NCI-H1436 treated with DMSO at 0.1 percent for 48 hours (cell line): ENCODE data around the gene NRSN2.
"Not testable (repeated sequence)": the region's sequence is repeated elsewhere in the genome, so short reads cannot be mapped to it uniquely, and the experiment has no call there.

ENCODE experiments used
- DNase-seq: peaks from one replicate; lab custom pipeline; 2025; lab: John Stamatoyannopoulos, UW

The NRSN2 gene

DNA sequence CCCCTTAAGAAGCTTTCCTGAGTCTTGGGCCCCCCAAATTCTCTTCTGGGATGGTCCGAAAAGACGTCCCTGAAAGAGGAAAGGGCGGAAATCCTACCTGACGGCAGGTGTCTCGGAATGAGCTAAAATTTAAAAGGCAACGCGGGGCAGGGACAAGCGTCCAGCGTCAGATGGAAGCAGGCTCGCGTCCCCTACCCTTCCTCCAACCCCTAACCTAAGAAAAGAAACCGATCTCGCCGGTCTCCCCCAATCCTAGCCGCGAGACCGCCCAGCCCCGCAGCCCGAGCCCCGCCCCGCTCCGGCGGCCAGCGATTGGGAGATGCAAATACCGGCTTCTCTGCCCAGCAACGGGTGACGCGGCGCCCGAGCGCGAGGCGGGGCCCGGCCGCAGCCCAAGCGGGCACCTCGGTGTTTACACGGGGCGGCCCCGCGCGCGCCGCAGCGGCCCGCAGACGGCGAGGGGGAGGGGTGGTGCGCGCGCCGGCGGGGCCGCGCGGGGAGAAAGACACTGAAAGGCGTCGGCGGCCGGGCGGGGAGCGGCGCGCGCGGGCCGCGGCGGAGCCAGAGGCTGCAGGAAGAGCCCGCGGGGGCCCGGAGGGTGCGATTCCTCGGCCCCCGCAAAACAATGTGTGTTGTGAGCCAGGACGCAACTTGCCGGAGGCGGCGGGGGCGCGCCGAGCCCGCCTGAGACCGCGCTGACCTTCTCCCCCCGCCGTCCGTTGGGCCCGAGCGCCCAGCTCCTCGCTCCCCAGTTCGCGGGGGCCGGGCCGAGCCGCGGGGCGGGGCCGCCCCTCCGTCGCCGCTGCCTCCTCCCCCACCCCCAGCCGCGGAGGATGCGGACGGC lies 21.6 kb upstream of the NRSN2 start, which contains the start of gene SOX12:
TSS of gene SOX12 (plus strand) at position 508 of the 844 bp plus-strand sequence. CDS start 373 bp downstream, outside the sequence.
- DNase-seq = peak; percentile 77

DNA sequence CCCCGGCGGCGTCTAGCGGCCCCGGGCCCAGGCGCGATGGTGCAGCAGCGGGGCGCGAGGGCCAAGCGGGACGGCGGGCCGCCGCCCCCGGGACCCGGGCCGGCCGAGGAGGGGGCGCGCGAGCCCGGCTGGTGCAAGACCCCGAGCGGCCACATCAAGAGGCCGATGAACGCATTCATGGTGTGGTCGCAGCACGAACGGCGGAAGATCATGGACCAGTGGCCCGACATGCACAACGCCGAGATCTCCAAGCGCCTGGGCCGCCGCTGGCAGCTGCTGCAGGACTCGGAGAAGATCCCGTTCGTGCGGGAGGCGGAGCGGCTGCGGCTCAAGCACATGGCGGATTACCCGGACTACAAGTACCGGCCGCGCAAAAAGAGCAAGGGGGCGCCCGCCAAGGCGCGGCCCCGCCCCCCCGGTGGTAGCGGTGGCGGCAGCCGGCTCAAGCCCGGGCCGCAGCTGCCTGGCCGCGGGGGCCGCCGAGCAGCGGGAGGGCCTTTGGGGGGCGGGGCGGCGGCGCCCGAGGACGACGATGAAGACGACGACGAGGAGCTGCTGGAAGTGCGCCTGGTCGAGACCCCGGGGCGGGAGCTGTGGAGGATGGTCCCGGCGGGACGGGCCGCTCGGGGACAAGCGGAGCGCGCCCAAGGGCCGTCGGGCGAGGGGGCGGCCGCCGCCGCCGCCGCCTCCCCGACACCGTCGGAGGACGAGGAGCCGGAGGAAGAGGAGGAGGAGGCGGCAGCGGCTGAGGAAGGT lies 20.8 kb upstream of the NRSN2 start:
- no peak for DNase-seq

DNA sequence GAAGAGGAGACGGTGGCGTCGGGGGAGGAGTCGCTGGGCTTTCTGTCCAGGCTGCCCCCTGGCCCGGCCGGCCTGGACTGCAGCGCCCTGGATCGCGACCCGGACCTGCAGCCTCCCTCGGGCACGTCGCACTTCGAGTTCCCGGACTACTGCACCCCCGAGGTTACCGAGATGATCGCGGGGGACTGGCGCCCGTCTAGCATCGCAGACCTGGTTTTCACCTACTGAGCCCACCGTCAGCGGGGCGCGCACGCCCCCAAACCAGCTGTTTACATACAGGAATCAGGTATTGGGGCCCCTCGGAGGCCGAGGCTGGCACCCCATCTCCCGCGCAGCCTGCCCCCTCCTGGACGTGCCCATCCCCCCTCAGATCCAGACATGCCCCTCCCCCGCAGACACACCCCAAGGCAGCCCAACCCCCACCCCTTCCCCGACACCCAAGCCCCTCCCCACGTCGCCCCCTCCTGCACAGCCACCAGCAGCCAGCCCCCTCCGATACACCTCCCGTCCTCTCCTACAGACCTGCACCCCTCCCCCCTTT lies 20.2 kb upstream of the NRSN2 start:
- no peak for DNase-seq

GRCh38 chr20:327186-328026 lies 19.5 kb upstream of the NRSN2 start:
- peak; percentile 59 for DNase-seq

- DNase-seq = no peak
Observed at GRCh38 chr20:328027-328974, 18.6 kb upstream of the NRSN2 start.

GRCh38 chr20:328975-329695 lies 17.8 kb upstream of the NRSN2 start:
- DNase-seq = no peak

GRCh38 chr20:329851-330232 lies 17.1 kb upstream of the NRSN2 start:
- no peak for DNase-seq

DNA sequence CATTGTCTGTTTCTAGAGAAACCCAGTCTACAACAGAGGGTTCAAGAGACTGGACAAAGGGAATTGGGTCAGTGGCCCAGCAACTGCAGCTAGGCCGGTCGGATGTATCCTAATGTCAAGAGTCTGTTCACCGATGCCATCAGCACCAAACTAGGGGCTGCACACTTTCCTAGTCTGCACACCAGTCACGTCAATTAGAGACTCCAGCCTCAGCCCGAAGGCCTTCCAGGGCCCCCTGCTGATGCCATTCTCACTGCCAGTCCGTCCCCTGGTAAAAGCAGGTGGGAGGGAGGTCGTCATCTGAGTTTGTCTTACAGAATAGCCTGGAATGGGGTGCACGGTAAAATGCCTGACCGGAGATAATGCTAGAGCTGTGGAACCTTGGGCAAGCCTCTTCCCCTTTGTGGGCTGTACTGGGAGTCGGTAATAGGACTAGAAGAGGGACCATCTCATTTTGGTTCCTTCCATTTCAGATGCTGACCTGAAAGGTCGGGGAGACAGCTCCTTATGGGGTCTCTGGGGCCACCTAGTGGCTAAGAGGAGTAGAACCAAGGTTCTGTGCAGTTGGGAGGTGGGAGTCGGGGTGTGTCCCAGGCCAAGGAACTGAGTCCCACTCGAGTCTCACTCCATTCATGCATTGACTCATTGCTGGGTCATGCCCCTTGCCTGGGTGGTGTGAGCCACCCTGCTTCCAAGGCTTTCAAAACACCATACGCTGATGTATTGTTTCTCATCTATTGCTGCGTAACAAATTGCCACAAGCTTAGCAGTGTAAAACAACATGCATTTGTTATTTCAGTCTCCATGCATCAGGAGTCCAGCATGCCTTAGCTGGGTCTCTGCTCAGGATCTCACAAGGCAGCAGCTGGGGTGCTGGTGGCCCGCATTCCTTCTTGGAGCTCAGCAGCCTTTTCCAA lies 16.4 kb upstream of the NRSN2 start:
- DNase-seq = peak; percentile 36

DNA sequence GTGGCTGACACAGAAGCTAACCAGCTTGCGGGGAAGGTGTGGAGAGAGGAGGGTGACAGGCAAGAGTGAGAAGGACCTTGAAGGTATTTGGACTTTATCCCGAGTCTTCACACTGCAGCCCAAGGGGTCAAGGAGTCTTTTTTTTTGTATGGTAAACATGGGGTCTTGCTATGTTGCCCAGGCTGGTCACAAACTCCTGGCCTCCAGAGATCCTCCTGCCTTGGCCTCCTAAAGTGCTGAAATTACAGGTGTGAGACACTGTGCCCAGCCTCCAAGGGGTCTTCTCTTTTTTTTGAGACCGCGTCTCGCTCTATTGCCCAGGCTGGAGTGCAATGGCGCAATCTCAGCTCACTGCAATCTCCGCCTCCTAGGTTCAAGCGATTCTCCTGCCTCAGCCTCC lies 12.3 kb upstream of the NRSN2 start:
- DNase-seq = no peak

GRCh38 chr20:336040-336439 lies 10.9 kb upstream of the NRSN2 start:
- not testable (repeated sequence) for DNase-seq

- DNase-seq = no peak
Observed at GRCh38 chr20:341682-342081, 5.2 kb upstream of the NRSN2 start.

DNA sequence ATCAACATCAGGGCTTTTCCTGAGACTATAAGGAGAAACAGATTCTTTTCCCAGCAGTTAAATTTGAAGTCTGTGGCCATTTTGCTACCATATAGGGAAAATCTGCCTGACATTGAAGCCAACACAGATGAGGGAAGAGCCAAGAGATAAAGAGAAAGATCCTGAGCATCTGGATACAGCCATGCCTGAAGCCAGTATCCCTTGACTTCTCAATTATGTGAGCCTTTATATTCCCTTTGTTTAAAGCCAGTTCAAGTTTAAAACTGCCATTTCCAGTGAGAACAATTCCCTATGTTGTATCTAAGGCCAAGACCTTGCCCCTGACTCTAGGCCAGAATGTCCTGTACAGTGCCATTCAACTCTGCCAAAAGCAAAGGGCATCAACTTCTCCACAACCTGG lies 3.8 kb upstream of the NRSN2 start:
- DNase-seq = no peak

GRCh38 chr20:346033-346639 lies 775 bp upstream of the NRSN2 start:
- no peak for DNase-seq

DNA sequence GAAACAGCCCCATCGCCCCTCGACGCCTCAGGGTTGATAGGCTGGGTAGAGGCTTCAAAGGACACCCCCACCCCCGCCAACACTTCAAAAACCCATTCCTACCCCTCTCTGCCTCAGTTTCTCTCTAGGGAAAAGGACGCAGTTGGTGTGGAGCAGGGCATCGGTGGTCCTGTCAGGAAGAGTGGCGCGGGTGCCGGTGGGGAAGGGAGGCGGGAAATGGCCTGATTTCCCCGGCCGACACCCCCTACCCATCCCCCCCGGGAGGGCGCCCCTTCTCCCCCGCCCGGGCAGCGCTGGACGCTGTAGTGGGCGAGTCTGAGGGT lies 367 bp downstream of the NRSN2 start:
- DNase-seq = no peak

GRCh38 chr20:347640-348484 lies 951 bp downstream of the NRSN2 start:
- peak; percentile 49 for DNase-seq

DNA sequence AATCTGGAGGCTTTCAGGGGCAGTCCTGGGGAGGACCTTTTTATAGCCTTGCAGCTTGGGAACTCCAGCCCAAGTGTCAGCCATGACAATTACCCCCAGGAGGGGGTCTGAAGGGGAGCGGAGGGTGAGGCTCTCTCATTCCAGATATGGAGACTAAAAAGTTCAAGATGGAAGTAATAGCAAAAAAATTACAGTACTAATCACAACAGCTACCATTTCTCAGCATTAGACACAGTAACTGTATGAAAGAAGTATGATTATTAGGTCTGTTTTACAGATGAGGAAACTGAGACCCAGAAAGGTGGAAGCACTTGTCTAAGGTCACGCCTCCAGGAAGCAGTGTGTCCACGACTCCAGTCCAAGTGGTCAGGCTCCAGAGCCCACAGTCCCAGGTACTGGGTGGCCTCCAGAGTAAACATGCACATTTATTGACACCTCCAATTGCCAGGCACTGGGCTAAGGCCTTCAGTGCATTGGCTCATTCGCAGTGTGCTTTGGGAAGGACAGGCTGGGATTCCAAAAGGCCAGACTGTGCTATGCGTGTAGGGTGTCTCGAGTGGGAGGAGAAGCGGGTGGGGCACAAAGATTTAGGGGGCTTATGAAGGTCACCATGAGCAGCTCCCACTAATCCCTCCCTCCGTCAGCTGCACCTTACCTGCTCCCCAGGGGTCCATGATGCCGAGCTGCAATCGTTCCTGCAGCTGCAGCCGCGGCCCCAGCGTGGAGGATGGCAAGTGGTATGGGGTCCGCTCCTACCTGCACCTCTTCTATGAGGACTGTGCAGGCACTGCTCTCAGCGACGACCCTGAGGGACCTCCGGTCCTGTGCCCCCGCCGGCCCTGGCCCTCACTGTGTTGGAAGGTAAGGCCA lies 2.3 kb downstream of the NRSN2 start:
- no peak for DNase-seq

GRCh38 chr20:353166-353565 lies 6.3 kb downstream of the NRSN2 start:
- DNase-seq = no peak
